ENCODE measurements around the gene ZFP3.

- no peak for TF ChIP-seq CTCF (IDR thresholded peaks at IDR 0.05; ENCODE audit: poor library complexity)
- TF ChIP-seq EZH2 (IDR thresholded peaks at IDR 0.05; ENCODE audit: borderline replicate concordance) = no peak
- no peak for TF ChIP-seq EZH2phosphoT487 (IDR thresholded peaks at IDR 0.05; ENCODE audit: low read depth, severe bottlenecking, unreplicated experiment)
These were observed 61.1 kb downstream of the ZFP3 start for GRCh38 chr17:5139458-5139732.

Data from hepatocyte (in vitro differentiated cells).